GM12892 (cell line): ENCODE data around the gene OGT.

Source experiments
- POLR2A ChIP-seq: IDR thresholded peaks from 2 replicates; pipeline ENCODE4 v1.6.1; 2011; ENCODE audit warnings: low read depth, low read length, control low read depth
- POLR2AphosphoS5 ChIP-seq: IDR thresholded peaks from 2 replicates; pipeline ENCODE4 v1.6.1; 2011; ENCODE audit warnings: low read depth, low read length, control low read depth
- TAF1 ChIP-seq: IDR thresholded peaks from 2 replicates; pipeline ENCODE4 v1.6.1; 2011; ENCODE audit warnings: low read depth, mild to moderate bottlenecking, control low read depth, low read length, borderline replicate concordance

DNA sequence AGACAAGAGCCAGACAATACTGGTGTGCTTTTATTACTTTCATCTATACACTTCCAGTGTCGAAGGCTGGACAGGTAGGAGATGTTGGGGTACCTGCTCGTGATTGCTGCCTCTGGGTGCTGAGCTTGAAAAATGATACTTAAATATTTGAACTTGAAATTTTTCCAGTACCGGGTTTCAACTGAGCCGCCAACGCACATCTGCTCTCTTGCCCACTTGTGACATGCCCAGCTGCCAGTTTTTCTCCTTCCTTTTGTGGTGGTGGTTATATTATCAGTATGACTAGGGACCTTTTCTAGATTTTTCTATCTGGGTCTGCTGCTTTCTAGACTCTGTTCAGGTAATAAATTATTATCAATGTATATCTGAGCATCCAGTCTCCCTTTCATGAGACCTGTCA is 3.4 kb downstream of the OGT start:
- TF ChIP-seq POLR2A (no peak), POLR2AphosphoS5 (no peak), TAF1 (no peak)
